Measurements from ENCODE around the gene C10orf71. TPM values are rescaled to one million over a fixed set of nuclear protein-coding genes. Genes with fewer than 3 reads are reported as not detected.
A peak's percentile ranks its signal among the peaks of the same experiment; 100 is the strongest.

Gene C10orf71
- total and polyA plus RNA-seq, 7 donors, result not detected

GRCh38 chr10:49359349-49360270 is 60.6 kb downstream of the C10orf71 start:
- DNase-seq, result no peak
- Histone ChIP-seq H3K27me3 (no peaks in the 10 kb centered on the region), H3K4me3 (no peak overlapping the region), H3K27ac (peak overlapping the region in 1 of 4 donors; percentile 33), H3K4me1 (peaks cover 0 to 14% (median 5%) of the 10 kb centered on the region in 4 donors), H3K36me3 (no peaks in the 10 kb centered on the region), H3K9me3 (peaks cover 0 to 5% (median 0%) of the 10 kb centered on the region in 4 donors)
- WGBS, 2 donors, result 48 to 57% methylated on average over 13 of the region's 13 CpGs
- intact Hi-C loops (cut with DNase I), result no loop called here
- no peak for TF ChIP-seq EP300 (IDR thresholded peaks at IDR 0.05)
- TF ChIP-seq POLR2AphosphoS5 (IDR thresholded peaks at IDR 0.05), result no peak
- no peak for TF ChIP-seq CTCF (IDR thresholded peaks at IDR 0.05)
- TF ChIP-seq POLR2A (IDR thresholded peaks at IDR 0.05), result no peak

GRCh38 chr10:49360271-49361177 is 61.6 kb downstream of the C10orf71 start:
- TF ChIP-seq CTCF (IDR thresholded peaks at IDR 0.05) (no peak), POLR2AphosphoS5 (IDR thresholded peaks at IDR 0.05) (no peak), EP300 (IDR thresholded peaks at IDR 0.05) (no peak), POLR2A (IDR thresholded peaks at IDR 0.05) (no peak)
- H3K36me3 ChIP-seq, result no peaks in the 10 kb centered on the region
- H3K4me1 ChIP-seq, result peaks cover 0 to 14% (median 5%) of the 10 kb centered on the region in 4 donors
- intact Hi-C loops (cut with DNase I), result no loop called here
- peak overlapping the region in 2 of 4 donors; percentile 10 to 33 for H3K27ac ChIP-seq
- H3K4me3 ChIP-seq, result no peak overlapping the region
- WGBS, 2 donors, result 72 to 74% methylated on average over 15 of the region's 15 CpGs
- H3K9me3 ChIP-seq, result peaks cover 0 to 5% (median 0%) of the 10 kb centered on the region in 4 donors
- DNase-seq, result peak; percentile 40
- H3K27me3 ChIP-seq, result no peaks in the 10 kb centered on the region

- peaks cover 0 to 5% (median 0%) of the 10 kb centered on the region in 4 donors for H3K9me3 ChIP-seq
- H3K36me3 ChIP-seq, result no peaks in the 10 kb centered on the region
- H3K4me3 ChIP-seq, result no peak overlapping the region
- H3K4me1 ChIP-seq, result peaks cover 0 to 14% (median 5%) of the 10 kb centered on the region in 4 donors
- no peak for DNase-seq
- no peak overlapping the region for H3K27ac ChIP-seq
- intact Hi-C loops (cut with DNase I), result no loop called here
- no peaks in the 10 kb centered on the region for H3K27me3 ChIP-seq
- WGBS, 2 donors, result 77 to 83% methylated on average over 8 of the region's 8 CpGs
- no peak for TF ChIP-seq POLR2A (IDR thresholded peaks at IDR 0.05)
- no peak for TF ChIP-seq POLR2AphosphoS5 (IDR thresholded peaks at IDR 0.05)
- TF ChIP-seq EP300 (IDR thresholded peaks at IDR 0.05), result no peak
- TF ChIP-seq CTCF (IDR thresholded peaks at IDR 0.05), result no peak
Measured at GRCh38 chr10:49361178-49361554, 62.2 kb downstream of the C10orf71 start.

GRCh38 chr10:49361735-49362568 is 63.0 kb downstream of the C10orf71 start:
- Histone ChIP-seq H3K9me3 (peaks cover 0 to 5% (median 0%) of the 10 kb centered on the region in 4 donors), H3K4me3 (no peak overlapping the region), H3K36me3 (no peaks in the 10 kb centered on the region), H3K27me3 (no peaks in the 10 kb centered on the region), H3K27ac (no peak overlapping the region), H3K4me1 (peaks cover 0 to 14% (median 5%) of the 10 kb centered on the region in 4 donors)
- TF ChIP-seq POLR2AphosphoS5 (IDR thresholded peaks at IDR 0.05) (no peak), EP300 (IDR thresholded peaks at IDR 0.05) (no peak), POLR2A (IDR thresholded peaks at IDR 0.05) (no peak), CTCF (IDR thresholded peaks at IDR 0.05) (no peak)
- DNase-seq, result peak; percentile 41
- WGBS, 2 donors, result 64 to 78% methylated on average over 11 of the region's 11 CpGs
- intact Hi-C loops (cut with DNase I), result no loop called here
